Measurements from ENCODE around the gene HCRT. TPM values are rescaled to one million over a fixed set of nuclear protein-coding genes. Genes with fewer than 3 reads are reported as not detected.

HCRT gene
- total and polyA plus RNA-seq, 2 of the 4 experiments (the other 2 are of a cell fraction), result not detected

DNA sequence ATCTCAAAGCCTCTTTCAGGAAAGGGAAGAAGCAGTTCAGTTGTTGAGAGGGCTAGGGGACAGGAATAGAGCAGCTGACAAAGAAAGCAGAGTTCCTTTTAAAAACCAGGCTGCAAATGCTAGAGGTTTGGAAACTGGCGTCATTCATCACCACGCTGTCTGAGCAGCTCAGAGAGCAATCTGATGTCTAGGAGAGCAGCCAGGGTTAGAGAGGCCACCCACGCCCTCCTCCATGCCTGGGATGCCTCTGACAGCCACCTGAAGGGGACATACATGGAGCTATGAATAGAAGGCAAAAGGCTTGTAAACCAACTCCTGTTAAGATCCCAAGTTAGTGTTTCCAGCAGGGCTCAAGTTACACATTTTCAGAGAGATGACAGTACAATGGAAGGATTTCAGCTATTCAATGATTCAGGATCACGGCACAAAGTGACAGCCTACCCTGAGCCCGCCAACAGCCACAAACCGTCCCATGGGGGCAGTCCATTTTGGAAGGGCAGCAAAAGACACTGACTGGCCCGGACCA is 42.8 kb downstream of the HCRT start (continued):
- no peak for TF ChIP-seq CEBPB (IDR thresholded peaks at IDR 0.05; ENCODE audit: low read depth, low read length)

DNA sequence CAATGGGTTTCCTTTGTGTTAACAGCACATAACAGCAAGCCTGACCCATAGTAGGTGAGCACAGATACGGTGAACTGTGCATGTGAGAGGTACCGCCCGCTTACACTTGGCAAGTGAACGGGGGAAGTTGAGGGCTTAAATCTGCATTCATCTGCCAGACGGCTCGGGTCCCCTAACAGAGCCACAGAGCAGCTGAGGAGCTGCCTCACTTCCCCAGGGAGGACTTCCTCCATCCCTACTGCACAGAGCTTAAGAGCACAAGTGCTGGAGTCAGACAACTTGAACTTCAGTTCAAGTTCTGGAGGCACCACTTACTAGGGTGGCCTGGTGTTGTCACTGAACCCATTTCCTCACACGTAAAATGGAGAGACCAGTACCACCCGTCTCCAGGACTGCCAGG is 43.9 kb downstream of the HCRT start:
- in situ Hi-C loops (cut with MboI; ENCODE audit: low sequenced_read_pairs), result no loop called here

More for the DNA sequence above, 43.9 kb downstream of the HCRT start:
- no peak for ATAC-seq (ENCODE audit: low read depth)
- H2BK5ac ChIP-seq (ENCODE audit: low read depth, low read length, poor library complexity, severe bottlenecking), result peak overlapping the region; percentile 87
- H2BK20ac ChIP-seq (ENCODE audit: low read depth, low read length), result peak overlapping the region; percentile 16; the same call in 1 of the 2 replicates
- H3K27me3 ChIP-seq (ENCODE audit: control insufficient read depth, insufficient read depth, low read length), result no peaks in the 10 kb centered on the region
- peak overlapping the region; percentile 42; the same call in 1 of the 2 replicates for H2BK120ac ChIP-seq (ENCODE audit: low read depth, low read length)
- H2BK15ac ChIP-seq (ENCODE audit: low read depth, low read length), result no peak overlapping the region
- DNase-seq, result no peak
- 82% methylated on average over 4 of the region's 8 CpGs; no CpG with 5 or more reads in 1 of the 2 experiments for WGBS, 2 experiments (ENCODE audit: extremely low coverage in 2 of 2, insufficient read length in 1 of 2)
- no peak overlapping the region for H3K4me2 ChIP-seq (ENCODE audit: low read depth, low read length)
- no peaks in the 10 kb centered on the region for H3K9me3 ChIP-seq (ENCODE audit: control insufficient read depth, insufficient read depth, low read length)
- H3K4me3 ChIP-seq (ENCODE audit: insufficient read depth, low read depth, low read length), result no peak overlapping the region
- dilution Hi-C loops (cut with HindIII; ENCODE audit: low sequenced_read_pairs, unreplicated experiment), result no loop called here
- H4K20me1 ChIP-seq (ENCODE audit: insufficient read depth, low read length), result peaks cover 67% of the 10 kb centered on the region
- H3K4me1 ChIP-seq (ENCODE audit: control insufficient read depth, insufficient read depth, low read length), result peaks cover 26% of the 10 kb centered on the region
- H3K9ac ChIP-seq (ENCODE audit: low read depth, low read length), result no peak overlapping the region
- peak overlapping the region in 1 of 2 experiments; percentile 26; a peak in 1 of 4 replicates for H4K8ac ChIP-seq (ENCODE audit: low read depth in 2 of 2, low read length in 2 of 2)
- no peak overlapping the region for H2AFZ ChIP-seq (replicated peaks; ENCODE audit: low read length, poor library complexity)
- peak overlapping the region; percentile 82 for H3K14ac ChIP-seq (replicated peaks; ENCODE audit: low read depth, low read length)
- no peak overlapping the region; the same call in 1 of the 2 replicates for H3K18ac ChIP-seq (ENCODE audit: low read depth, low read length)
- peak overlapping the region; percentile 70 for H3K4ac ChIP-seq (ENCODE audit: low read depth, low read length)
- peaks cover 15% of the 10 kb centered on the region for H3K36me3 ChIP-seq (ENCODE audit: control insufficient read depth, insufficient read depth, low read length)
- peaks cover 18 to 73% of the 10 kb centered on the region in 2 experiments for H3K79me1 ChIP-seq (ENCODE audit: low read depth in 1 of 2, low read length in 2 of 2)
- no peak overlapping the region for H4K91ac ChIP-seq (ENCODE audit: insufficient read depth, low read depth, low read length)
- CTCF ChIA-PET, result interaction anchor here (0.7 kb wide), 1 partner anchor 362 kb away, joined by 4 read pairs; no protein-coding TSS in a partner anchor
- POLR2A ChIA-PET (ENCODE audit: unreplicated experiment), result no interaction called here
- peaks cover 42% of the 10 kb centered on the region for H3K9me1 ChIP-seq (ENCODE audit: insufficient read depth, low read length)
- H3K27ac ChIP-seq (ENCODE audit: insufficient read depth, low read length), result 0 out of 2 replicates have a peak overlapping the region, but pooled peaks have one; percentile 17
- no peak overlapping the region for H4K5ac ChIP-seq (ENCODE audit: low read depth, low read length)
- BruUV-seq (replicated peaks), result no TSS peak
- H3K56ac ChIP-seq (ENCODE audit: extremely low read depth, insufficient read depth, low read length), result no peak overlapping the region
- H2AK5ac ChIP-seq (ENCODE audit: low read depth, low read length), result peak overlapping the region; percentile 86
- peak overlapping the region; percentile 60 for H3K23ac ChIP-seq (ENCODE audit: low read depth, low read length)
- TF ChIP-seq RAD21 (IDR thresholded peaks at IDR 0.05; ENCODE audit: low read length) (no peak), CEBPB (IDR thresholded peaks at IDR 0.05; ENCODE audit: low read depth, low read length) (no peak), NFE2L2 (IDR thresholded peaks at IDR 0.05; ENCODE audit: low read depth, low read length) (no peak), BHLHE40 (IDR thresholded peaks at IDR 0.05; ENCODE audit: low read depth, low read length) (no peak), RFX5 (IDR thresholded peaks at IDR 0.05; ENCODE audit: low read depth, low read length) (no peak)
- TF ChIP-seq, protein P1, sequence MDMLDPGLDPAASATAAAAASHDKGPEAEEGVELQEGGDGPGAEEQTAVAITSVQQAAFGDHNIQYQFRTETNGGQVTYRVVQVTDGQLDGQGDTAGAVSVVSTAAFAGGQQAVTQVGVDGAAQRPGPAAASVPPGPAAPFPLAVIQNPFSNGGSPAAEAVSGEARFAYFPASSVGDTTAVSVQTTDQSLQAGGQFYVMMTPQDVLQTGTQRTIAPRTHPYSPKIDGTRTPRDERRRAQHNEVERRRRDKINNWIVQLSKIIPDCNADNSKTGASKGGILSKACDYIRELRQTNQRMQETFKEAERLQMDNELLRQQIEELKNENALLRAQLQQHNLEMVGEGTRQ (IDR thresholded peaks at IDR 0.05; ENCODE audit: low read depth, low read length), result no peak
- TF ChIP-seq, protein P2, sequence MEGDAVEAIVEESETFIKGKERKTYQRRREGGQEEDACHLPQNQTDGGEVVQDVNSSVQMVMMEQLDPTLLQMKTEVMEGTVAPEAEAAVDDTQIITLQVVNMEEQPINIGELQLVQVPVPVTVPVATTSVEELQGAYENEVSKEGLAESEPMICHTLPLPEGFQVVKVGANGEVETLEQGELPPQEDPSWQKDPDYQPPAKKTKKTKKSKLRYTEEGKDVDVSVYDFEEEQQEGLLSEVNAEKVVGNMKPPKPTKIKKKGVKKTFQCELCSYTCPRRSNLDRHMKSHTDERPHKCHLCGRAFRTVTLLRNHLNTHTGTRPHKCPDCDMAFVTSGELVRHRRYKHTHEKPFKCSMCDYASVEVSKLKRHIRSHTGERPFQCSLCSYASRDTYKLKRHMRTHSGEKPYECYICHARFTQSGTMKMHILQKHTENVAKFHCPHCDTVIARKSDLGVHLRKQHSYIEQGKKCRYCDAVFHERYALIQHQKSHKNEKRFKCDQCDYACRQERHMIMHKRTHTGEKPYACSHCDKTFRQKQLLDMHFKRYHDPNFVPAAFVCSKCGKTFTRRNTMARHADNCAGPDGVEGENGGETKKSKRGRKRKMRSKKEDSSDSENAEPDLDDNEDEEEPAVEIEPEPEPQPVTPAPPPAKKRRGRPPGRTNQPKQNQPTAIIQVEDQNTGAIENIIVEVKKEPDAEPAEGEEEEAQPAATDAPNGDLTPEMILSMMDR (conservative IDR thresholded peaks at IDR 0.05; ENCODE audit: low read depth, low read length), result no peak
- intact Hi-C loops (cut with micrococcal nuclease), result no loop called here
- peak overlapping the region; percentile 71 for H2AK9ac ChIP-seq (replicated peaks; ENCODE audit: low read depth, low read length, poor library complexity)

Data from IMR-90 (cell line).